Central memory CD4-positive, alpha-beta T cell (primary cell): Measurements from ENCODE around the gene NTMT1.

Source experiments
- DNase-seq: peaks from one replicate; pipeline ENCODE4 v3.0.0; 2022

NTMT1 gene

GRCh38 chr9:129597355-129598088 is 28.4 kb upstream of the NTMT1 start:
- DNase-seq: peak; percentile 20

GRCh38 chr9:129598089-129598596 is 27.8 kb upstream of the NTMT1 start:
- DNase-seq: no peak

DNA sequence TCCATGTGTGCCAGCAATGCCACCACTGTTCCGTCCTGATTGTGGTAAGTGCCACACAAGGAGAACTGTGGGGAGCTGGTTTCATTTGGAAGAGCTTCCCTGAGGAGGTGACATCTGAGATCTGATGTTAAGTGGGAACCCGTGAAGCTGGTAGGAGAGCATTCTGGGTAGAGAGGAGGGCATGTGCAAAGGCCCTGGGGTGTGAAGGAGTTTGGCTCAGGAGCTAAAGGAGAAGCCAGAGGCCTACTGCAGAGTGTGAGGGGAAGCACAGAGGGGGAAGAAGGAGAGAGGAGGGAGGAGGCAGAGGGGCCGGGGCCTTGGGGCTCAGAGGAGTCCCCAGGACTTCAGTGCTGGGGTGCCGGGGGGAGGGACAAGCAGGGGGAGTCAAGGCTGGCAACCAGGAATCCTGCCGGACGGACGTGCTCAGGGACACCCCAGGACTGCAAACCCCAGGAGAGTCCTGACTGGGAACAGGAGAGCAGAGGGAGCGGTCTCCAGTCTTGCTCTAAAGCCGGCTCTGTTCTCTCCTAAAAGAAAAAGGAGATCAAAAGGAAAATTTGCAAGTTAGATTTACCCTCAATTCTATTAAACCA is 24.8 kb upstream of the NTMT1 start:
- DNase-seq: no peak

- no peak for DNase-seq
Measured at GRCh38 chr9:129602598-129603415, 23.2 kb upstream of the NTMT1 start.

GRCh38 chr9:129604056-129604765 is 21.8 kb upstream of the NTMT1 start:
- no peak for DNase-seq

GRCh38 chr9:129604766-129605163 is 21.2 kb upstream of the NTMT1 start:
- DNase-seq: no peak

GRCh38 chr9:129606161-129607026 is 19.6 kb upstream of the NTMT1 start:
- no peak for DNase-seq

GRCh38 chr9:129607027-129607387 is 19.0 kb upstream of the NTMT1 start:
- DNase-seq: no peak

GRCh38 chr9:129608561-129609481 is 17.1 kb upstream of the NTMT1 start:
- no peak for DNase-seq

DNA sequence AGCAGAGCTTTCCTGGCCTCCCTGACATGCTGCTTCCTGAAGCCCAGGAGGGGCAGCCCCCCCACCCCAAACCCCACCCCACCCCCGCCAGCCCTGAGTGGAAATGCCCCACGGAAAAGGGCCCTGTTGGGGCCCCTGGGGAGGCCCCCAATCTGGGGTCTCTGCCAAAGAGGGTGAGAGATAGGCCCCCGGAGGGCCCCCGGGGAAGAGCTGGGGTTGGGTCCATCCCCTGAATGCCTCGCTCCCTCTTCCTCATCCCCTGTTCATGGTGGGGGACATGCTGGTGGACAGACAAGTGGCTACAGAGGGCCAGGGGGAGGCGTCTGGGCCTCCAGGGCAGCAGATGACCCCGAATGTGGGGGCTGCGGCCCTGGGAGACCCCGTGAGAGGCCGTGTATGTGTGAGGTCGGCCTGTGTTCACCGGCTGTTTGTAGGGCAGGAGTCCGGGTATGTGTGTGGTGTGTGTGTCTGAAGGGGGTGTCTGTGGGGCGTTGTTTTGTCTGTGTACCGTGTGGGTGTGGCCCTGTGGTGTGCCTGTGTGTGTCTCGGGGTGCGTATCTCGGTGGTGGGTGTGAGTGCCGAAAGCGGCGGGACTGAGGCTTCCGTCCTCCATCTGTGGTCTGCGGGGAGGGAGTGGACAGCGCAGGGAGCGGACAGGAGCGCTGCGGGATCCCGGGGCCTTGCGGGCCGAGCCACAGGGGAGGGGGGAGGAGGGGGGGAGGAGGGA is 16.3 kb upstream of the NTMT1 start:
- peak; percentile 76 for DNase-seq

DNA sequence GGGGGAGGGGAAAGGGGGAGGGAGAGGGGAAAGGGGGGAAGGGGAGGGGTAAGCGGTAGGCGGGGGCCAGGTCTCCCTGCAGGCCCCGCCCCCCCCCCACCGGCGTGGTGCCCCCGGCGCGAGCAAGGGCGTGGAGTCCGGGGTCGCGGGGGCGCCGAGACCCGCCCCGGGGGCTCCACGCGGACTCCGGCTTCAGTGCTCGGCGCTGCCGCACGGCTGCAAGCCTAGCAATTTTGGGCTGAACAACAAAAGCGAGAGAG is 15.8 kb upstream of the NTMT1 start:
- DNase-seq: no peak

DNA sequence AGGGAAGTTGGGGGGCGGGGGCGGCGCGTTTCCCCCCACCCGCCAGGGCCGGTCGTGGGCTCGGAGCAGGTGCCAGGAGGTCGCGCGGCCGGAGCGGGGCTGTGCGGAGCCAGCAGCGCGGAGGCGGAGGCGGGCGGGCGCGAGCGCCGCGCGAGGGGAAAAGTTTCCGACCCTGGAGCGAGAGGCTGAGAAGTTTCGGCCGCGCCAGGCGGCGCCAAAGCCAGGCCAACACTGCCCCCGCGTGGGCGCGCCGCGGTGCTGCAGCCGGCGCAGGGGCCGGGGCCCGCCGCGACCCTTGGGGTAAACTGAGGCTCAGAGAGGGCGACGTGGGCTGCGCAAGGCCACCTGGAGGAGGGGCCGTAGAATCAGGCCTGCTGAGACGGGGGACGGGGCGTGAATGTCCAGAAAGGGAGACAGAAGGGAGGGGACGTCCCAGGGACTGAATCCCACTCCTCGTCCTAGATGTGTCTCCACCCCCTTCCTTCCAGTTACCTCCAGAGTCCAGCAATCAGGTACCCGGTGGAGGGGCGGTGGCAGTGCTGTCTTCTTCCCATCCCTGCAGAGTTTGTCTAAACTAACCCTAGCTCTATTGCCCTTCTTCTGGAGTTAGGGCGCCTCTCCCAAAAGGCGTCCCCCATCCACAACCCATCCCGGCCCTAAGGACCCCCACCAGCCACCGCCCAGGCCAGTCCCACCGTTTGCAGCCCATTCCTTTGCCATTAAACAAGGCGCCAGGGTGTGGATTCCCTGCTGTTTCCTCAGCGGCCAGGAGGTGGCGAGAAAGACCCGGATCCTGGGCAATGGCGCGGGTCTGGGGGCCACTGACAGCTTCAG is 15.3 kb upstream of the NTMT1 start:
- peak; percentile 67 for DNase-seq

- no peak for DNase-seq
Measured at GRCh38 chr9:129611307-129611800, 14.6 kb upstream of the NTMT1 start.

GRCh38 chr9:129612123-129612522 is 13.8 kb upstream of the NTMT1 start:
- DNase-seq: no peak

GRCh38 chr9:129612815-129613519 is 13.0 kb upstream of the NTMT1 start:
- no peak for DNase-seq

DNA sequence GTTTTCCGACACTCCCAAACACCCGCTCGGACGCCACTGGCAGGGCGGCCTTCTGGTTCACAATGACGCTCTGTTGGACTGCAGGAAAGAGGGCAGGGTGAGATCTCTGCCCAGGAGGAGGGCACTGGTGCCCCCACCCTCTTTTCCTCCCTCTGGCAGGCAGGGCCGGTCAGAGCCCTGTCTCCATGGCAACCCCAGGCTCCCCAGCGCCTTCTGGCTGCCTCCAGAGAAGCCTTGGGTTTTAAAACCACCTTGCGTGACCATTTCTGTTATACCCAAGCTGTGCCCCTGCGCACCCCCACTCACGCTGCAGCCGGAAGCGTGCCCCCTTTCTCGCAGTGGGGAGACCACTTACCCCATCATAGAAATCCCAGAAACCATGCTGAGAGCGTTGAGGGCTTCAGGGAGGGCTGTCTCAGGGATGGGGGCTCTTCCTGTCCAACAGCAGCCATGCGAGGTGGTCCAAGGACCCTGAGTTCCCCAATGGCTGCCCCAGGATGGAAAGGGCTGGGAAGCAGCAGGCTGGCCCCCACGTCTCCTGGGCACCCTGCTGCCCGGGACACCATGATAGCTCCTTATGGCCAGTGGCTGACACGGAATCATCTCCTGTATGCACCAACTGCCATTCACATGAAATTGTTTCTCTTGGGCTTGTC is 12.3 kb upstream of the NTMT1 start:
- no peak for DNase-seq

- DNase-seq: no peak
Measured at GRCh38 chr9:129614932-129615331, 11.0 kb upstream of the NTMT1 start.
